DND-41 (cell line): ENCODE measurements around the gene HPDL.

Experiments
- ATAC-seq: fragments of 200-7000 bp; cut with Tn5 transposase; 3 replicates; pipeline ENCODE4 v1.9.1; 2021; ENCODE audit warnings: low read depth; ENCODE audit not compliant: insufficient read depth
- DNase-seq: peaks from one replicate; pipeline ENCODE4 v3.0.0-alpha.2; 2020
- H2AFZ ChIP-seq: 2 replicates; pipeline ENCODE4 v1.6.0; 2012; ENCODE audit warnings: low read depth, low read length
- H3K27ac ChIP-seq: 2 replicates; pipeline ENCODE4 v1.5.1; 2012; ENCODE audit warnings: low read length, inconsistent platforms
- H3K27me3 ChIP-seq: fragments of 200-600 bp; sonication (generic); 2 replicates; pipeline ENCODE4 v1.6.0; 2012; ENCODE audit warnings: low read length, mild to moderate bottlenecking, inconsistent platforms; ENCODE audit not compliant: insufficient read depth, poor library complexity
- H3K36me3 ChIP-seq: 2 replicates; pipeline ENCODE4 v1.5.1; 2012; ENCODE audit warnings: low read length, inconsistent platforms; ENCODE audit not compliant: insufficient read depth
- H3K4me1 ChIP-seq: 2 replicates; pipeline ENCODE4 v1.5.1; 2012; ENCODE audit warnings: mild to moderate bottlenecking, low read length; ENCODE audit not compliant: insufficient read depth
- H3K4me2 ChIP-seq: 2 replicates; pipeline ENCODE4 v1.6.0; 2012; ENCODE audit warnings: mild to moderate bottlenecking, moderate library complexity, low read length, inconsistent platforms; ENCODE audit not compliant: insufficient read depth
- H3K4me3 ChIP-seq, 2 experiments: fragments of 200-600 bp in 1 of 2; shearing (Covaris generic) in 1 of 2; 2 replicates each; pipeline ENCODE4 v1.5.1; 2012 to 2016; ENCODE audit warnings: inconsistent platforms in 2 of 2, low read length in 2 of 2, mild to moderate bottlenecking in 2 of 2, low read depth in 1 of 2, moderate library complexity in 1 of 2
- H3K79me2 ChIP-seq: 2 replicates; pipeline ENCODE4 v1.6.0; 2012; ENCODE audit warnings: low read length, inconsistent platforms; ENCODE audit not compliant: insufficient read depth
- H3K9ac ChIP-seq: 2 replicates; pipeline ENCODE4 v1.6.0; 2012; ENCODE audit warnings: low read depth, mild to moderate bottlenecking, inconsistent platforms, low read length, moderate library complexity
- H3K9me3 ChIP-seq: 2 replicates; pipeline ENCODE4 v1.5.1; 2012; ENCODE audit warnings: low read length, moderate library complexity, mild to moderate bottlenecking, inconsistent platforms; ENCODE audit not compliant: insufficient read depth, severe bottlenecking
- H4K20me1 ChIP-seq: 2 replicates; pipeline ENCODE4 v1.6.0; 2012; ENCODE audit warnings: low read length; ENCODE audit not compliant: insufficient read depth
- EZH2 ChIP-seq: IDR thresholded peaks from 3 replicates; pipeline ENCODE4 v1.6.1; 2012; ENCODE audit warnings: borderline replicate concordance, low read depth, mild to moderate bottlenecking, moderate library complexity, low read length, inconsistent platforms; ENCODE audit not compliant: severe bottlenecking
- TF ChIP-seq, protein P1 (sequence below): IDR thresholded peaks from 2 replicates; pipeline ENCODE4 v1.5.1; 2012; ENCODE audit warnings: borderline replicate concordance, low read length, moderate library complexity, mild to moderate bottlenecking; ENCODE audit not compliant: poor library complexity, severe bottlenecking; ENCODE audit errors: extremely low read depth

HPDL gene

DNA sequence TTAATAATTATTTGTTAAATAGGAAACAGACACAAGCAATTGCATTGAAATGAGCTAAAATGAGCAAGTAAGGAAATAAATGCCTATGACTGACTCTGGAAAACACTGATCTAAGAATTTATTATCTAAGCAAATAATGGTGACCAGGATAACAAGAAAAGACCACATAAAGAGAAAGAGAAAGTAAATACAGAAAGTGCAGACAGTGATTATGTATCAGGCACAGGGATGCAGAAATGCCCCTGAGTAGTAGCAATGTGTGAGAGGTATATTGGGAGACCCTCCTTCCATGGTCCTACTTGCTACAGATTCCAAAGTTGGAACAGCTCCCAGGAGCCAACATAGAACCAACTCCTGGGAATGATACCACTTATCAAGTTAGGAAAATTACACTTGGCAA is 46.9 kb downstream of the HPDL start:
- no peak for ATAC-seq
- H3K36me3 ChIP-seq = no peaks in the 10 kb centered on the region
- no peaks in the 10 kb centered on the region for H3K27me3 ChIP-seq
- TF ChIP-seq, protein P1, sequence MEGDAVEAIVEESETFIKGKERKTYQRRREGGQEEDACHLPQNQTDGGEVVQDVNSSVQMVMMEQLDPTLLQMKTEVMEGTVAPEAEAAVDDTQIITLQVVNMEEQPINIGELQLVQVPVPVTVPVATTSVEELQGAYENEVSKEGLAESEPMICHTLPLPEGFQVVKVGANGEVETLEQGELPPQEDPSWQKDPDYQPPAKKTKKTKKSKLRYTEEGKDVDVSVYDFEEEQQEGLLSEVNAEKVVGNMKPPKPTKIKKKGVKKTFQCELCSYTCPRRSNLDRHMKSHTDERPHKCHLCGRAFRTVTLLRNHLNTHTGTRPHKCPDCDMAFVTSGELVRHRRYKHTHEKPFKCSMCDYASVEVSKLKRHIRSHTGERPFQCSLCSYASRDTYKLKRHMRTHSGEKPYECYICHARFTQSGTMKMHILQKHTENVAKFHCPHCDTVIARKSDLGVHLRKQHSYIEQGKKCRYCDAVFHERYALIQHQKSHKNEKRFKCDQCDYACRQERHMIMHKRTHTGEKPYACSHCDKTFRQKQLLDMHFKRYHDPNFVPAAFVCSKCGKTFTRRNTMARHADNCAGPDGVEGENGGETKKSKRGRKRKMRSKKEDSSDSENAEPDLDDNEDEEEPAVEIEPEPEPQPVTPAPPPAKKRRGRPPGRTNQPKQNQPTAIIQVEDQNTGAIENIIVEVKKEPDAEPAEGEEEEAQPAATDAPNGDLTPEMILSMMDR = no peak
- TF ChIP-seq EZH2 = no peak
- H3K27ac ChIP-seq = no peak overlapping the region
- no peaks in the 10 kb centered on the region for H4K20me1 ChIP-seq
- no peak overlapping the region for H3K4me2 ChIP-seq
- DNase-seq = no peak
- H3K4me3 ChIP-seq = no peak overlapping the region
- no peak overlapping the region for H3K9ac ChIP-seq
- H3K4me1 ChIP-seq = no peaks in the 10 kb centered on the region
- no peaks in the 10 kb centered on the region for H3K9me3 ChIP-seq
- no peak overlapping the region for H2AFZ ChIP-seq
- no peaks in the 10 kb centered on the region for H3K79me2 ChIP-seq

DNA sequence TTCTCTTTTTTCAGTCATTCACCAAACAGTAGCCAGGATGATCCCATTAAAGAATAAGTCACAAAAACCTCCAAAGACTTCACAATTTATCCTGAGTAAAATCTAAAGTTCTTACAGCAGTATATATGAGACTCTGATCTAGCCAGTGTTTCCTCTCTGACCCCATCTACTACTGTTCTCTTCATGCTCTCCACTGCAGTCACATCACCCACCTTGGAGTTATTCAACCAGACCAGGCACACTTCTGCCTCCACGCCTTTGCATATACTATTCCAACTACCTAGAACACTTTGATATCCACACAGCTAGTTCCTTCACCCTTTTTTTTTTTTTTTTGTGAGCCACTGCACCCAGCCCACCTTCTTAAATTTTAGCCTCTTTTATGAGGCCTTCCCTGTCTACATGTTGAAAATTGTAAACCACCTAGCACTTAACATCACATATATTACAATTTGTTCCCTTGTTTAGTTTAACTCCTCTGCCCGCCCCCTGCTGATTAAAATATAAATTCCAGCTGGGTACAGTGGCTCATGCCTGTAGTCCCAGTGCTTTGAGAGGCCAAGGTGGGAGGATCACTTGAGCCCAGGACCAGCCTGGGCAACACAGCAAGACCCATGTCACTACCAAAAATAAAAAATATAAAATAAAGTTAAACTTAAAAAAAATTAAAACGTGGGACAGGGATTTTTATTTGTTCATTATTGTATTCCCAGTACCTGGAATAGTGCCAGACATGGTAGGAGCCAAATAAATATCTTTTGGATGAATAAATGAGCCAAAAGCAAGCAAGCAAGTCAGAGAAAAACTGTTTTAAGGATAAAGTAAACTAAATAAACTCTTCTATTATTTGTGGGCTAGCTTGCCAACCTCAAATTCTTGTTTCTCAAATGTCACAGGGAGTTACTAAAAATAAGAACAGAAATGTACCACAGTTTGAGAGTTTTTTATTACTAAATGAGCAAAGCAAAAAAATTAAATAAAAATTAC is 48.7 kb downstream of the HPDL start:
- Histone ChIP-seq H3K4me2 (no peak overlapping the region), H3K79me2 (no peaks in the 10 kb centered on the region), H3K4me3 (no peak overlapping the region), H3K4me1 (no peaks in the 10 kb centered on the region), H2AFZ (no peak overlapping the region), H3K27ac (no peak overlapping the region), H4K20me1 (no peaks in the 10 kb centered on the region), H3K9ac (no peak overlapping the region), H3K9me3 (no peaks in the 10 kb centered on the region), H3K36me3 (no peaks in the 10 kb centered on the region), H3K27me3 (no peaks in the 10 kb centered on the region)
- no peak for TF ChIP-seq EZH2
- no peak; the same call in 2 of the 3 replicates for ATAC-seq
- no peak for DNase-seq

DNA sequence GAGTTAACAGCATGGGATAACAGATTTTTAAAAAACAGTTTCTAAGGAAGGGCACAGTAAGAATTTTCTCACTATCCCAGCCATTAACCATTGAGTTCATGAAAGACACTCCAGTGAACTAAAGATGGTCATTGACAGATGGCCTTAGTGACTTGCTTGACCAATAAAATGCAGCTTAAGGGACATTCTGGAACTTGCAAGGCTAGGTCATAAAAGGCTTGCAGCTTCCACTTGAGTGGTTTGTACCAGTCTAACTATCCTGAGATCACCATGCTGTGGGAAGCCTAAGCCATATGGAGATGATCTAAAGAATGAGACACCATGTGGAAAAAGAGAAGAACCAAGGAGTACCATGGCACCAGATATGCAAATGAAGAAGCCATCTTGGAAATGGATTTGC is 51.5 kb downstream of the HPDL start:
- H3K27ac ChIP-seq = no peak overlapping the region
- no peak overlapping the region for H3K9ac ChIP-seq
- no peak for ATAC-seq
- DNase-seq = no peak
- H3K36me3 ChIP-seq = no peaks in the 10 kb centered on the region
- H3K4me1 ChIP-seq = no peaks in the 10 kb centered on the region
- no peaks in the 10 kb centered on the region for H3K27me3 ChIP-seq
- TF ChIP-seq EZH2 = no peak
- TF ChIP-seq, protein P1 = no peak
- H3K4me3 ChIP-seq = no peak overlapping the region
- no peak overlapping the region for H3K4me2 ChIP-seq
- no peak overlapping the region for H2AFZ ChIP-seq
- H3K79me2 ChIP-seq = no peaks in the 10 kb centered on the region
- no peaks in the 10 kb centered on the region for H3K9me3 ChIP-seq
- no peaks in the 10 kb centered on the region for H4K20me1 ChIP-seq
